Panc1 (cell line): ENCODE measurements around the gene ZG16B. TPM values are rescaled to one million over a fixed set of nuclear protein-coding genes. Genes with fewer than 3 reads are reported as not detected.

Source experiments
- ATAC-seq: fragments of 200-7000 bp; cut with Tn5 transposase; 2 replicates; pipeline ENCODE4 v1.9.1; 2020; ENCODE audit warnings: mild to moderate bottlenecking, moderate library complexity
- BruUV-seq: library from RNA; stranded (reverse); fragments of 400-500 nt; replicated peaks from 2 replicates; lab custom pipeline; 2021; lab: Mats Ljungman, UMichigan
- CTCF ChIA-PET: fragments of 300-600 bp; sonication (Branson Sonifier 250); formaldehyde crosslinking; loops from one replicate; lab custom pipeline; 2022; ENCODE audit warnings: antibody characterized with exemption; lab: Charles Lee
- POLR2A ChIA-PET: fragments of 300-600 bp; sonication (Branson Sonifier 250); formaldehyde crosslinking; loops from one replicate; lab custom pipeline; 2022; ENCODE audit warnings: antibody characterized with exemption; lab: Charles Lee
- DNase-seq: peaks from one replicate; pipeline ENCODE4 v3.0.0-alpha.2; 2010; ENCODE audit warnings: low read depth, low spot score
- H3K27ac ChIP-seq: 2 replicates; pipeline ENCODE4 v1.5.1; 2011; ENCODE audit warnings: mild to moderate bottlenecking, low read length, inconsistent platforms
- H3K27me3 ChIP-seq: fragments of 200-500 bp; sonication (Bioruptor generic); 2 replicates; pipeline ENCODE4 v1.6.0; 2014; ENCODE audit warnings: low read length, inconsistent platforms; ENCODE audit not compliant: control insufficient read depth, insufficient read depth
- H3K36me3 ChIP-seq: fragments of 200-500 bp; sonication (Bioruptor generic); 2 replicates; pipeline ENCODE4 v1.5.1; 2014; ENCODE audit warnings: inconsistent platforms, mild to moderate bottlenecking, low read length, moderate library complexity; ENCODE audit not compliant: control insufficient read depth, insufficient read depth
- H3K4me1 ChIP-seq: 2 replicates; pipeline ENCODE4 v1.5.1; 2011; ENCODE audit warnings: inconsistent platforms, mild to moderate bottlenecking, low read length, moderate library complexity; ENCODE audit not compliant: control insufficient read depth, insufficient read depth
- H3K4me3 ChIP-seq, 2 experiments: 2 replicates each; pipeline ENCODE4 v1.5.1; 2011 to 2012; ENCODE audit warnings: low read depth in 2 of 2, low read length in 2 of 2, mild to moderate bottlenecking in 2 of 2, inconsistent platforms in 1 of 2, moderate library complexity in 1 of 2
- H3K9me3 ChIP-seq: fragments of 200-500 bp; sonication (Bioruptor generic); 2 replicates; pipeline ENCODE4 v1.5.1; 2014; ENCODE audit warnings: low read depth, mild to moderate bottlenecking, inconsistent platforms, low read length, moderate library complexity; ENCODE audit not compliant: control insufficient read depth, insufficient read depth
- POLR2AphosphoS5 ChIP-seq: IDR thresholded peaks from 2 replicates; pipeline ENCODE4 v1.6.1; 2012; ENCODE audit warnings: mild to moderate bottlenecking, low read depth, low read length, moderate library complexity
- SIN3A ChIP-seq: IDR thresholded peaks from 2 replicates; pipeline ENCODE4 v1.6.1; 2012; ENCODE audit warnings: low read depth, mild to moderate bottlenecking, low read length, moderate library complexity, borderline replicate concordance; ENCODE audit not compliant: insufficient read depth
- TCF7L2 ChIP-seq: IDR thresholded peaks from 2 replicates; pipeline ENCODE4 v1.6.1; 2011; ENCODE audit warnings: mild to moderate bottlenecking, low read depth, low read length, inconsistent platforms
- in situ Hi-C: cut with HindIII; loops from 2 replicates; pipeline ENCODE4 v1.10.0; 2016; ENCODE audit warnings: low sequenced_read_pairs, low pct_unique_long_range_greater_than_20kb
- intact Hi-C: fragments of 100-400 bp; cut with micrococcal nuclease; formaldehyde crosslinking; loops from one replicate; pipeline ENCODE4 v1.10.0; 2022; ENCODE audit not compliant: unreplicated experiment
- total RNA-seq: library from RNA; stranded (reverse); gene quantifications from one replicate; pipeline ENCODE4 v1.2.1, GENCODE V29; 2021; ENCODE audit not compliant: unreplicated experiment
- TF ChIP-seq, protein P1 (sequence below): fragments of 450-650 bp; IDR thresholded peaks from 2 replicates; pipeline ENCODE4 v1.5.1; 2017; ENCODE audit warnings: mild to moderate bottlenecking
- TF ChIP-seq, protein P2 (sequence below), 2 experiments: IDR thresholded peaks; 2 replicates each; pipeline ENCODE4 v1.6.1; 2011 to 2012; ENCODE audit warnings: low read depth in 2 of 2, control low read depth in 1 of 2, low read length in 1 of 2, mild to moderate bottlenecking in 1 of 2, moderate library complexity in 1 of 2; ENCODE audit not compliant: insufficient read depth in 1 of 2

The ZG16B gene
- total RNA-seq, 1 experiment from 2014 or later = 9.1 TPM

- no peak for TF ChIP-seq POLR2AphosphoS5
- no peak for TF ChIP-seq TCF7L2
- TF ChIP-seq, protein P1, sequence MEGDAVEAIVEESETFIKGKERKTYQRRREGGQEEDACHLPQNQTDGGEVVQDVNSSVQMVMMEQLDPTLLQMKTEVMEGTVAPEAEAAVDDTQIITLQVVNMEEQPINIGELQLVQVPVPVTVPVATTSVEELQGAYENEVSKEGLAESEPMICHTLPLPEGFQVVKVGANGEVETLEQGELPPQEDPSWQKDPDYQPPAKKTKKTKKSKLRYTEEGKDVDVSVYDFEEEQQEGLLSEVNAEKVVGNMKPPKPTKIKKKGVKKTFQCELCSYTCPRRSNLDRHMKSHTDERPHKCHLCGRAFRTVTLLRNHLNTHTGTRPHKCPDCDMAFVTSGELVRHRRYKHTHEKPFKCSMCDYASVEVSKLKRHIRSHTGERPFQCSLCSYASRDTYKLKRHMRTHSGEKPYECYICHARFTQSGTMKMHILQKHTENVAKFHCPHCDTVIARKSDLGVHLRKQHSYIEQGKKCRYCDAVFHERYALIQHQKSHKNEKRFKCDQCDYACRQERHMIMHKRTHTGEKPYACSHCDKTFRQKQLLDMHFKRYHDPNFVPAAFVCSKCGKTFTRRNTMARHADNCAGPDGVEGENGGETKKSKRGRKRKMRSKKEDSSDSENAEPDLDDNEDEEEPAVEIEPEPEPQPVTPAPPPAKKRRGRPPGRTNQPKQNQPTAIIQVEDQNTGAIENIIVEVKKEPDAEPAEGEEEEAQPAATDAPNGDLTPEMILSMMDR = no peak
- TF ChIP-seq, protein P2, sequence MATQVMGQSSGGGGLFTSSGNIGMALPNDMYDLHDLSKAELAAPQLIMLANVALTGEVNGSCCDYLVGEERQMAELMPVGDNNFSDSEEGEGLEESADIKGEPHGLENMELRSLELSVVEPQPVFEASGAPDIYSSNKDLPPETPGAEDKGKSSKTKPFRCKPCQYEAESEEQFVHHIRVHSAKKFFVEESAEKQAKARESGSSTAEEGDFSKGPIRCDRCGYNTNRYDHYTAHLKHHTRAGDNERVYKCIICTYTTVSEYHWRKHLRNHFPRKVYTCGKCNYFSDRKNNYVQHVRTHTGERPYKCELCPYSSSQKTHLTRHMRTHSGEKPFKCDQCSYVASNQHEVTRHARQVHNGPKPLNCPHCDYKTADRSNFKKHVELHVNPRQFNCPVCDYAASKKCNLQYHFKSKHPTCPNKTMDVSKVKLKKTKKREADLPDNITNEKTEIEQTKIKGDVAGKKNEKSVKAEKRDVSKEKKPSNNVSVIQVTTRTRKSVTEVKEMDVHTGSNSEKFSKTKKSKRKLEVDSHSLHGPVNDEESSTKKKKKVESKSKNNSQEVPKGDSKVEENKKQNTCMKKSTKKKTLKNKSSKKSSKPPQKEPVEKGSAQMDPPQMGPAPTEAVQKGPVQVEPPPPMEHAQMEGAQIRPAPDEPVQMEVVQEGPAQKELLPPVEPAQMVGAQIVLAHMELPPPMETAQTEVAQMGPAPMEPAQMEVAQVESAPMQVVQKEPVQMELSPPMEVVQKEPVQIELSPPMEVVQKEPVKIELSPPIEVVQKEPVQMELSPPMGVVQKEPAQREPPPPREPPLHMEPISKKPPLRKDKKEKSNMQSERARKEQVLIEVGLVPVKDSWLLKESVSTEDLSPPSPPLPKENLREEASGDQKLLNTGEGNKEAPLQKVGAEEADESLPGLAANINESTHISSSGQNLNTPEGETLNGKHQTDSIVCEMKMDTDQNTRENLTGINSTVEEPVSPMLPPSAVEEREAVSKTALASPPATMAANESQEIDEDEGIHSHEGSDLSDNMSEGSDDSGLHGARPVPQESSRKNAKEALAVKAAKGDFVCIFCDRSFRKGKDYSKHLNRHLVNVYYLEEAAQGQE (IDR thresholded peaks at IDR 0.05; ENCODE audit: insufficient read depth in 1 of 2, low read depth in 2 of 2, low read length in 1 of 2) = no peak
- TF ChIP-seq SIN3A = no peak
- Histone ChIP-seq H3K4me3 (no peak overlapping the region), H3K9me3 (peaks cover 7% of the 10 kb centered on the region; the same call in 1 of the 2 replicates), H3K36me3 (no peaks in the 10 kb centered on the region), H3K27me3 (no peaks in the 10 kb centered on the region), H3K27ac (no peak overlapping the region), H3K4me1 (0 out of 2 replicates have a peak, but pooled peaks cover 2% of the 10 kb centered on the region)
- intact Hi-C loops = no loop called here
- CTCF ChIA-PET = no interaction called here
- in situ Hi-C loops = no loop called here
- POLR2A ChIA-PET = no interaction called here
- no peak for ATAC-seq
- BruUV-seq = no TSS peak
- DNase-seq = no peak
Observed at GRCh38 chr16:2798723-2799204, 31.3 kb upstream of the ZG16B start.

- TF ChIP-seq, protein P1 = no peak
- TF ChIP-seq, protein P2 (IDR thresholded peaks at IDR 0.05; ENCODE audit: insufficient read depth in 1 of 2, low read depth in 2 of 2, low read length in 1 of 2) = no peak
- TF ChIP-seq TCF7L2 (no peak), SIN3A (no peak), POLR2AphosphoS5 (no peak)
- POLR2A ChIA-PET = no interaction called here
- Histone ChIP-seq H3K9me3 (peaks cover 10% of the 10 kb centered on the region; the same call in 1 of the 2 replicates), H3K27me3 (no peaks in the 10 kb centered on the region), H3K36me3 (no peaks in the 10 kb centered on the region), H3K4me3 (no peak overlapping the region), H3K27ac (no peak overlapping the region), H3K4me1 (0 out of 2 replicates have a peak, but pooled peaks cover 2% of the 10 kb centered on the region)
- ATAC-seq (peak; percentile 52), DNase-seq (no peak)
- intact Hi-C loops = no loop called here
- CTCF ChIA-PET = no interaction called here
- in situ Hi-C loops = no loop called here
- no TSS peak for BruUV-seq
Observed at GRCh38 chr16:2799205-2799858, 30.8 kb upstream of the ZG16B start.
